GM12891 (cell line): ENCODE data around the gene ZNF217.
A peak's percentile ranks its signal among the peaks of the same experiment; 100 is the strongest.

Source experiments
- POLR2A ChIP-seq: IDR thresholded peaks from 2 replicates; pipeline ENCODE4 v1.6.1; 2011; ENCODE audit warnings: low read depth, low read length, control low read depth
- POLR2AphosphoS5 ChIP-seq: IDR thresholded peaks from 2 replicates; pipeline ENCODE4 v1.6.1; 2011; ENCODE audit warnings: low read depth, low read length, control low read depth
- POU2F2 ChIP-seq: IDR thresholded peaks from 2 replicates; pipeline ENCODE4 v1.6.1; 2011; ENCODE audit warnings: low read depth, mild to moderate bottlenecking, control low read depth, low read length, moderate library complexity
- SPI1 ChIP-seq: IDR thresholded peaks from 2 replicates; pipeline ENCODE4 v1.6.1; 2011; ENCODE audit warnings: low read depth, low read length, control low read depth
- TAF1 ChIP-seq: IDR thresholded peaks from 2 replicates; pipeline ENCODE4 v1.6.1; 2011; ENCODE audit warnings: low read depth, low read length, control low read depth

DNA sequence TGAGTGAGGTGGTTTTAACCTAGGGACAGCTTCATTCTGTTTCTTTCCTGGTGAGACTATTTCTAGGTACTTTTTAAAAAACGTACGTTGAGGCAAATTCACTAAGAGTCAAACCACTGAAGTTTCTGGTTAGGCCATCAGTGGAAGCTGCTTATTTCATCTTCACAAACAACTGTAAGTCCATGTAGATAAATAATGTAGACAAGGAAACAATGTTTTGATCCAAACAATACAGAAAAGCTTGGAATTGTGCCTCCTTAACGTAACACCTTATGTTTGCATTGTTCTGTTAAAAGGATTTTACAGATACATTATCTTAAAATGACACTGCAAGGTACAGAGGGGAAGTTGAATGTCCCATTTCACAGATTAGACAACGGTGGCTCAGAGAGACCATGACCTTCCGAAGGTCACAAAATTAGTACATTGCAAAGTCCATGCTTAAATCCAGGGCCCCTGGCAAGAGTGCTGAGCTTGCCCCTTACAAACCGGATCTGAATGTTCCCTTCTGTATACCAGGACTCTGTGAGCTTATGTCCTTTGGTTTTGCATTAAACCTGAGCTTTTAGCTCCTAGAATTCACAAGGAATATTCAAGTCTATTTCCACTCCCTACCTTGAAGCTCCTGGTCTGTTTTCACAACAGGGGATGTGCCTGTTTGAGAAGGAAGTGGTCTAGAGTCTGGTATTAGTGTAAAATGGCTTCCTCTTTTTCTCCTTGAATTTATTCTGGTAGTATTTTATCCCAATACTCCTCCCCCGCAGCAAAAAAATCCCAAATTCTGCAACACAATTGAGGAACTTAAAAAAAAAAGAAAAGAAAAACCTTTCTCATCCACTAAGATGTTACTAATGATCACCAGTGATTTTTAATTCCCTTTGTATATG lies 28.9 kb upstream of the ZNF217 start:
- TF ChIP-seq POLR2AphosphoS5 (no peak), POLR2A (no peak), TAF1 (no peak; the same call in 1 of the 2 replicates), POU2F2 (no peak), SPI1 (peak; percentile 86)
